Astrocyte of the spinal cord (primary cell): ENCODE measurements around the gene KLHDC1.

Source experiments
- DNase-seq: peaks from one replicate; pipeline ENCODE4 v3.0.0; 2011; ENCODE audit warnings: low read depth, low spot score
- H3K4me3 ChIP-seq: 2 replicates; pipeline ENCODE4 v1.5.1; 2011; ENCODE audit warnings: low read depth, mild to moderate bottlenecking, low read length, moderate library complexity
- CTCF ChIP-seq: IDR thresholded peaks from 2 replicates; pipeline ENCODE4 v1.5.1; 2012; ENCODE audit warnings: low read depth, mild to moderate bottlenecking, low read length, inconsistent platforms
- in situ Hi-C: cut with HindIII; loops from 2 replicates; pipeline ENCODE4 v1.10.0; 2017; ENCODE audit warnings: low sequenced_read_pairs

The KLHDC1 gene

GRCh38 chr14:49786315-49786714 lies 93.4 kb downstream of the KLHDC1 start:
- TF ChIP-seq CTCF = no peak
- DNase-seq = no peak
- no peak overlapping the region for H3K4me3 ChIP-seq
- in situ Hi-C loops = no loop called here

- H3K4me3 ChIP-seq = no peak overlapping the region
- in situ Hi-C loops = no loop called here
- no peak for TF ChIP-seq CTCF
- no peak for DNase-seq
Observed at GRCh38 chr14:49792618-49793017, 99.7 kb downstream of the KLHDC1 start.

GRCh38 chr14:49796025-49796424 lies 103.1 kb downstream of the KLHDC1 start:
- no peak for TF ChIP-seq CTCF
- no peak for DNase-seq
- in situ Hi-C loops = no loop called here
- no peak overlapping the region for H3K4me3 ChIP-seq
